NCI-H128 (cell line): ENCODE data around the gene TEAD4.

Experiments
- DNase-seq: peaks from one replicate; lab custom pipeline; 2025; ENCODE audit not compliant: unreplicated experiment; lab: John Stamatoyannopoulos, UW

Gene TEAD4

GRCh38 chr12:3028108-3028507 lies 68.9 kb downstream of the TEAD4 start:
- DNase-seq = no peak

- no peak for DNase-seq
These were observed 71.7 kb downstream of the TEAD4 start for GRCh38 chr12:3030821-3031429.

GRCh38 chr12:3032161-3032560 lies 73.0 kb downstream of the TEAD4 start:
- no peak for DNase-seq

GRCh38 chr12:3032770-3033538 lies 73.8 kb downstream of the TEAD4 start:
- no peak for DNase-seq

- DNase-seq = no peak
These were observed 74.3 kb downstream of the TEAD4 start for GRCh38 chr12:3033539-3033867.

- DNase-seq = peak; percentile 19
These were observed 75.0 kb downstream of the TEAD4 start for GRCh38 chr12:3034067-3034750.

GRCh38 chr12:3035171-3035570 lies 76.0 kb downstream of the TEAD4 start:
- DNase-seq = no peak

GRCh38 chr12:3035815-3036702 lies 76.9 kb downstream of the TEAD4 start:
- no peak for DNase-seq

- no peak for DNase-seq
These were observed 77.9 kb downstream of the TEAD4 start for GRCh38 chr12:3036901-3037600.

GRCh38 chr12:3038166-3038565 lies 79.0 kb downstream of the TEAD4 start:
- no peak for DNase-seq

GRCh38 chr12:3038926-3039510 lies 79.8 kb downstream of the TEAD4 start:
- DNase-seq = no peak

- DNase-seq = no peak
These were observed 80.9 kb downstream of the TEAD4 start for GRCh38 chr12:3040026-3040656.

- DNase-seq = no peak
These were observed 81.7 kb downstream of the TEAD4 start for GRCh38 chr12:3040663-3041544.

- peak; percentile 35 for DNase-seq
These were observed 82.5 kb downstream of the TEAD4 start for GRCh38 chr12:3041558-3042164.

GRCh38 chr12:3042394-3042793 lies 83.2 kb downstream of the TEAD4 start:
- DNase-seq = peak; percentile 13

- no peak for DNase-seq
These were observed 83.6 kb downstream of the TEAD4 start for GRCh38 chr12:3042826-3043225.

- no peak for DNase-seq
These were observed 84.2 kb downstream of the TEAD4 start for GRCh38 chr12:3043406-3043805.

- DNase-seq = no peak
These were observed 85.0 kb downstream of the TEAD4 start for GRCh38 chr12:3044141-3044630.
